Neural progenitor cell (in vitro differentiated cells): Measurements from ENCODE around the gene BLCAP.

Experiments used
- EZH2 ChIP-seq: fragments of 200-600 bp; sonication (generic); IDR thresholded peaks from 2 replicates; pipeline ENCODE4 v1.6.1; 2017; ENCODE audit warnings: antibody characterized with exemption, mild to moderate bottlenecking, moderate library complexity
- TF ChIP-seq, protein P1 (sequence below): fragments of 200-600 bp; sonication (generic); IDR thresholded peaks from 2 replicates; pipeline ENCODE4 v1.5.1; 2017; ENCODE audit warnings: antibody characterized with exemption, mild to moderate bottlenecking

DNA sequence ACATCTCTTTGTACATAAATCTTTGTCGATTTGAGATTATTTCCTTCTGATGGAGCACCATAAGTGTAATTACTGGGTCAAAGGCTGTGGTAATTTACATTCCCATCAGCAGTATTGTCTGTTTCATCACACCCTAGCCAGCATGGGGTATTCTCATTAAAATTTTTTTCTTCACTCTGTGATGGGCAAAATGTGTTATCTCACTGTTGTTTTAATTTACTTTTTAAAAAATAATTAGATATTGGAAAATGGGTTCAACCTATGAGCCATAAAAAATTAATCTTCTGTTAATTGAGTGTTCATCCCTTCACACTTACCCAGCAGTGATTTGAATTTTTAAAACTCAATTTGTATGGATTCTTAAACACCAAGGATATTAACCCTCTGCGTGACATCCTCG lies 50.6 kb downstream of the BLCAP start:
- TF ChIP-seq, protein P1, sequence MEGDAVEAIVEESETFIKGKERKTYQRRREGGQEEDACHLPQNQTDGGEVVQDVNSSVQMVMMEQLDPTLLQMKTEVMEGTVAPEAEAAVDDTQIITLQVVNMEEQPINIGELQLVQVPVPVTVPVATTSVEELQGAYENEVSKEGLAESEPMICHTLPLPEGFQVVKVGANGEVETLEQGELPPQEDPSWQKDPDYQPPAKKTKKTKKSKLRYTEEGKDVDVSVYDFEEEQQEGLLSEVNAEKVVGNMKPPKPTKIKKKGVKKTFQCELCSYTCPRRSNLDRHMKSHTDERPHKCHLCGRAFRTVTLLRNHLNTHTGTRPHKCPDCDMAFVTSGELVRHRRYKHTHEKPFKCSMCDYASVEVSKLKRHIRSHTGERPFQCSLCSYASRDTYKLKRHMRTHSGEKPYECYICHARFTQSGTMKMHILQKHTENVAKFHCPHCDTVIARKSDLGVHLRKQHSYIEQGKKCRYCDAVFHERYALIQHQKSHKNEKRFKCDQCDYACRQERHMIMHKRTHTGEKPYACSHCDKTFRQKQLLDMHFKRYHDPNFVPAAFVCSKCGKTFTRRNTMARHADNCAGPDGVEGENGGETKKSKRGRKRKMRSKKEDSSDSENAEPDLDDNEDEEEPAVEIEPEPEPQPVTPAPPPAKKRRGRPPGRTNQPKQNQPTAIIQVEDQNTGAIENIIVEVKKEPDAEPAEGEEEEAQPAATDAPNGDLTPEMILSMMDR = no peak
- no peak for TF ChIP-seq EZH2
